Vagina (tissue), 2 donors: ENCODE data around the gene BBS5.

Experiments used
- POLR2AphosphoS5 ChIP-seq, 2 donors: sonication (generic); formaldehyde crosslinking; IDR thresholded peaks; one replicate each; pipeline ENCODE4 v1.9.0; 2017; ENCODE audit warnings: antibody characterized with exemption in 2 of 2, mild to moderate bottlenecking in 2 of 2, low read depth in 1 of 2; ENCODE audit not compliant: insufficient read depth in 1 of 2
- TF ChIP-seq, protein P1 (sequence below), 3 experiments: fragments of 450-650 bp in 2 of 3; fragments of 200-600 bp in 1 of 3; sonication (generic) in 1 of 3; IDR thresholded peaks; one replicate each; pipeline ENCODE4 v1.5.1; 2017 to 2019; ENCODE audit warnings: antibody characterized with exemption in 3 of 3, mild to moderate bottlenecking in 2 of 3, moderate library complexity in 2 of 3

DNA sequence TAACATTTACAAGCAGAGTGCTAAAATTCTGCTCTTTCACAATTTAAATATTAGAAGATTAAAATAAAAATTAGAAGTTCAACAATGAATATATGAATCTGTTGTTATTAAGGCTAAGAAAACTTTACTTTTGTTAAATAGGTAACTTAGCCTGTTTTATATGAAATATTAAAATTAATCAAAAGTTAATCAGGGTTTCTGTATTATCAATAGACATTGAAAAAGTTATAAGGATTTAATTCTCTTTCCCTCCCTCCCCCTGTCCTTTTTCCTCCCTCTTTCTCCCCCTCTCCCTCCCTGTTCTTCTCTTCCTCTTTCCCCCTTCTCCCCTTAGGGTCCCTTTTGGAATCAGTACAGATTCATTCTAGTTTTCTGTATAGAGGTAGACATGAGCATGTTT is 12.1 kb downstream of the BBS5 start:
- no peak for TF ChIP-seq POLR2AphosphoS5 (IDR thresholded peaks at IDR 0.05; ENCODE audit: insufficient read depth in 1 of 2, low read depth in 1 of 2)
- TF ChIP-seq, protein P1, sequence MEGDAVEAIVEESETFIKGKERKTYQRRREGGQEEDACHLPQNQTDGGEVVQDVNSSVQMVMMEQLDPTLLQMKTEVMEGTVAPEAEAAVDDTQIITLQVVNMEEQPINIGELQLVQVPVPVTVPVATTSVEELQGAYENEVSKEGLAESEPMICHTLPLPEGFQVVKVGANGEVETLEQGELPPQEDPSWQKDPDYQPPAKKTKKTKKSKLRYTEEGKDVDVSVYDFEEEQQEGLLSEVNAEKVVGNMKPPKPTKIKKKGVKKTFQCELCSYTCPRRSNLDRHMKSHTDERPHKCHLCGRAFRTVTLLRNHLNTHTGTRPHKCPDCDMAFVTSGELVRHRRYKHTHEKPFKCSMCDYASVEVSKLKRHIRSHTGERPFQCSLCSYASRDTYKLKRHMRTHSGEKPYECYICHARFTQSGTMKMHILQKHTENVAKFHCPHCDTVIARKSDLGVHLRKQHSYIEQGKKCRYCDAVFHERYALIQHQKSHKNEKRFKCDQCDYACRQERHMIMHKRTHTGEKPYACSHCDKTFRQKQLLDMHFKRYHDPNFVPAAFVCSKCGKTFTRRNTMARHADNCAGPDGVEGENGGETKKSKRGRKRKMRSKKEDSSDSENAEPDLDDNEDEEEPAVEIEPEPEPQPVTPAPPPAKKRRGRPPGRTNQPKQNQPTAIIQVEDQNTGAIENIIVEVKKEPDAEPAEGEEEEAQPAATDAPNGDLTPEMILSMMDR (IDR thresholded peaks at IDR 0.05), result no peak
